ENCODE data around the gene OR1N1.
"Not testable (repeated sequence)": the region's sequence is repeated elsewhere in the genome, so short reads cannot be mapped to it uniquely, and the experiment has no call there.

Gene OR1N1

GRCh38 chr9:122527193-122527592 lies at the start of gene OR1N1:
OR1N1 (minus strand) TSS chr9:122527293; CDS start chr9:122527293, 0 bp downstream.
- Histone ChIP-seq H3K27ac (ENCODE audit: low read depth, low read length) (no peak within 1 kb of the TSS), H3K4me3 (ENCODE audit: low read length) (no peak within 1 kb of the TSS), H3K4me1 (ENCODE audit: control insufficient read depth, insufficient read depth, low read length) (no peaks in the 10 kb centered on the region), H3K36me3 (ENCODE audit: control insufficient read depth, insufficient read depth, low read length) (no peaks in the 10 kb centered on the region), H3K9ac (ENCODE audit: low read length) (no peak within 1 kb of the TSS), H3K27me3 (ENCODE audit: control insufficient read depth, insufficient read depth, low read length) (no peaks in the 10 kb centered on the region)

- Histone ChIP-seq H3K36me3 (ENCODE audit: control insufficient read depth, insufficient read depth, low read length) (no peaks in the 10 kb centered on the region), H3K27ac (ENCODE audit: low read depth, low read length) (no peak overlapping the region), H3K27me3 (ENCODE audit: control insufficient read depth, insufficient read depth, low read length) (no peaks in the 10 kb centered on the region), H3K4me1 (ENCODE audit: control insufficient read depth, insufficient read depth, low read length) (no peaks in the 10 kb centered on the region), H3K4me3 (ENCODE audit: low read length) (no peak overlapping the region), H3K9ac (ENCODE audit: low read length) (no peak overlapping the region)
Measured at GRCh38 chr9:122572456-122572855, 45.4 kb upstream of the OR1N1 start.

GRCh38 chr9:122567901-122568300 lies 40.8 kb upstream of the OR1N1 start:
- Histone ChIP-seq H3K9ac (ENCODE audit: low read length) (no peak overlapping the region), H3K27me3 (ENCODE audit: control insufficient read depth, insufficient read depth, low read length) (no peaks in the 10 kb centered on the region), H3K27ac (ENCODE audit: low read depth, low read length) (no peak overlapping the region), H3K36me3 (ENCODE audit: control insufficient read depth, insufficient read depth, low read length) (no peaks in the 10 kb centered on the region), H3K4me3 (ENCODE audit: low read length) (no peak overlapping the region), H3K4me1 (ENCODE audit: control insufficient read depth, insufficient read depth, low read length) (no peaks in the 10 kb centered on the region)

- H3K36me3 ChIP-seq (ENCODE audit: control insufficient read depth, insufficient read depth, low read length) = no peaks in the 10 kb centered on the region
- no peaks in the 10 kb centered on the region for H3K27me3 ChIP-seq (ENCODE audit: control insufficient read depth, insufficient read depth, low read length)
- no peak overlapping the region for H3K27ac ChIP-seq (ENCODE audit: low read depth, low read length)
- H3K9ac ChIP-seq (ENCODE audit: low read length) = no peak overlapping the region
- H3K4me1 ChIP-seq (ENCODE audit: control insufficient read depth, insufficient read depth, low read length) = no peaks in the 10 kb centered on the region
- no peak overlapping the region for H3K4me3 ChIP-seq (ENCODE audit: low read length)
Measured at GRCh38 chr9:122562134-122562760, 35.2 kb upstream of the OR1N1 start.

- Histone ChIP-seq H3K27ac (ENCODE audit: low read depth, low read length) (no peak overlapping the region), H3K4me3 (ENCODE audit: low read length) (no peak overlapping the region), H3K27me3 (ENCODE audit: control insufficient read depth, insufficient read depth, low read length) (no peaks in the 10 kb centered on the region), H3K4me1 (ENCODE audit: control insufficient read depth, insufficient read depth, low read length) (no peaks in the 10 kb centered on the region), H3K36me3 (ENCODE audit: control insufficient read depth, insufficient read depth, low read length) (no peaks in the 10 kb centered on the region), H3K9ac (ENCODE audit: low read length) (no peak overlapping the region)
Measured at GRCh38 chr9:122561446-122561845, 34.4 kb upstream of the OR1N1 start.

GRCh38 chr9:122552812-122553211 lies 25.7 kb upstream of the OR1N1 start, which contains the start of gene OR1N2:
OR1N2 (plus strand) TSS chr9:122553112; CDS start chr9:122553212, 100 bp downstream.
- Histone ChIP-seq H3K27me3 (ENCODE audit: control insufficient read depth, insufficient read depth, low read length) (no peaks in the 10 kb centered on the region), H3K36me3 (ENCODE audit: control insufficient read depth, insufficient read depth, low read length) (no peaks in the 10 kb centered on the region), H3K9ac (ENCODE audit: low read length) (no peak within 1 kb of the TSS), H3K4me3 (ENCODE audit: low read length) (no peak within 1 kb of the TSS), H3K27ac (ENCODE audit: low read depth, low read length) (no peak within 1 kb of the TSS), H3K4me1 (ENCODE audit: control insufficient read depth, insufficient read depth, low read length) (no peaks in the 10 kb centered on the region)

- Histone ChIP-seq H3K36me3 (ENCODE audit: control insufficient read depth, insufficient read depth, low read length) (no peaks in the 10 kb centered on the region), H3K4me1 (ENCODE audit: control insufficient read depth, insufficient read depth, low read length) (no peaks in the 10 kb centered on the region), H3K27ac (ENCODE audit: low read depth, low read length) (no peak overlapping the region), H3K27me3 (ENCODE audit: control insufficient read depth, insufficient read depth, low read length) (no peaks in the 10 kb centered on the region), H3K9ac (ENCODE audit: low read length) (no peak overlapping the region), H3K4me3 (ENCODE audit: low read length) (no peak overlapping the region)
Measured at GRCh38 chr9:122551371-122551770, 24.3 kb upstream of the OR1N1 start.

- H3K27ac ChIP-seq (ENCODE audit: low read depth, low read length) = no peak overlapping the region
- H3K4me1 ChIP-seq (ENCODE audit: control insufficient read depth, insufficient read depth, low read length) = no peaks in the 10 kb centered on the region
- no peaks in the 10 kb centered on the region for H3K27me3 ChIP-seq (ENCODE audit: control insufficient read depth, insufficient read depth, low read length)
- no peaks in the 10 kb centered on the region for H3K36me3 ChIP-seq (ENCODE audit: control insufficient read depth, insufficient read depth, low read length)
- no peak overlapping the region for H3K4me3 ChIP-seq (ENCODE audit: low read length)
- H3K9ac ChIP-seq (ENCODE audit: low read length) = no peak overlapping the region
Measured at GRCh38 chr9:122546196-122546595, 19.1 kb upstream of the OR1N1 start.

- H3K9ac ChIP-seq (ENCODE audit: low read length) = no peak overlapping the region
- H3K27me3 ChIP-seq (ENCODE audit: control insufficient read depth, insufficient read depth, low read length) = no peaks in the 10 kb centered on the region
- no peaks in the 10 kb centered on the region for H3K4me1 ChIP-seq (ENCODE audit: control insufficient read depth, insufficient read depth, low read length)
- H3K27ac ChIP-seq (ENCODE audit: low read depth, low read length) = no peak overlapping the region
- H3K36me3 ChIP-seq (ENCODE audit: control insufficient read depth, insufficient read depth, low read length) = no peaks in the 10 kb centered on the region
- no peak overlapping the region for H3K4me3 ChIP-seq (ENCODE audit: low read length)
Measured at GRCh38 chr9:122538757-122539156, 11.7 kb upstream of the OR1N1 start.

GRCh38 chr9:122537066-122537465 lies 10.0 kb upstream of the OR1N1 start:
- H3K4me1 ChIP-seq (ENCODE audit: control insufficient read depth, insufficient read depth, low read length); H3K27ac ChIP-seq (ENCODE audit: low read depth, low read length); H3K27me3 ChIP-seq (ENCODE audit: control insufficient read depth, insufficient read depth, low read length); H3K9ac ChIP-seq (ENCODE audit: low read length); H3K36me3 ChIP-seq (ENCODE audit: control insufficient read depth, insufficient read depth, low read length); H3K4me3 ChIP-seq (ENCODE audit: low read length): not testable (repeated sequence)

GRCh38 chr9:122536134-122536533 lies 9.0 kb upstream of the OR1N1 start:
- H3K4me1 ChIP-seq (ENCODE audit: control insufficient read depth, insufficient read depth, low read length) = no peaks in the 10 kb centered on the region
- no peaks in the 10 kb centered on the region for H3K36me3 ChIP-seq (ENCODE audit: control insufficient read depth, insufficient read depth, low read length)
- no peaks in the 10 kb centered on the region for H3K27me3 ChIP-seq (ENCODE audit: control insufficient read depth, insufficient read depth, low read length)
- H3K9ac ChIP-seq (ENCODE audit: low read length) = no peak overlapping the region
- H3K27ac ChIP-seq (ENCODE audit: low read depth, low read length) = no peak overlapping the region
- no peak overlapping the region for H3K4me3 ChIP-seq (ENCODE audit: low read length)

GRCh38 chr9:122531157-122531556 lies 4.1 kb upstream of the OR1N1 start:
- H3K9ac ChIP-seq (ENCODE audit: low read length); H3K27me3 ChIP-seq (ENCODE audit: control insufficient read depth, insufficient read depth, low read length); H3K36me3 ChIP-seq (ENCODE audit: control insufficient read depth, insufficient read depth, low read length); H3K4me3 ChIP-seq (ENCODE audit: low read length); H3K4me1 ChIP-seq (ENCODE audit: control insufficient read depth, insufficient read depth, low read length); H3K27ac ChIP-seq (ENCODE audit: low read depth, low read length): not testable (repeated sequence)

- Histone ChIP-seq H3K4me1 (ENCODE audit: control insufficient read depth, insufficient read depth, low read length) (no peaks in the 10 kb centered on the region), H3K27ac (ENCODE audit: low read depth, low read length) (no peak overlapping the region), H3K27me3 (ENCODE audit: control insufficient read depth, insufficient read depth, low read length) (no peaks in the 10 kb centered on the region), H3K9ac (ENCODE audit: low read length) (no peak overlapping the region), H3K36me3 (ENCODE audit: control insufficient read depth, insufficient read depth, low read length) (no peaks in the 10 kb centered on the region), H3K4me3 (ENCODE audit: low read length) (no peak overlapping the region)
Measured at GRCh38 chr9:122526602-122527001, 491 bp downstream of the OR1N1 start.

Data from rectal smooth muscle tissue (tissue), 1 donor.